Osteoblast (primary cell): ENCODE measurements around the gene INAFM2. TPM values are rescaled to one million over a fixed set of nuclear protein-coding genes. Genes with fewer than 3 reads are reported as not detected.

Experiments
- DNase-seq: peaks from one replicate; pipeline ENCODE4 v3.0.0; 2011; ENCODE audit warnings: low spot score, mixed read lengths; ENCODE audit not compliant: insufficient read length; ENCODE audit errors: missing footprints
- H2AFZ ChIP-seq: 2 replicates; pipeline ENCODE4 v1.6.0; 2011; ENCODE audit warnings: mild to moderate bottlenecking, low read length
- H3K27ac ChIP-seq: 2 replicates; pipeline ENCODE4 v1.5.1; 2011; ENCODE audit warnings: mild to moderate bottlenecking, low read depth, low read length, moderate library complexity
- H3K27me3 ChIP-seq: 2 replicates; pipeline ENCODE4 v1.6.0; 2012; ENCODE audit warnings: mild to moderate bottlenecking, control low read depth, inconsistent platforms, low read length, moderate library complexity; ENCODE audit not compliant: insufficient read depth
- H3K36me3 ChIP-seq: 2 replicates; pipeline ENCODE4 v1.5.1; 2011; ENCODE audit warnings: mild to moderate bottlenecking, low read length, control low read depth, moderate library complexity; ENCODE audit not compliant: insufficient read depth
- H3K4me1 ChIP-seq: 2 replicates; pipeline ENCODE4 v1.5.1; 2011; ENCODE audit warnings: mild to moderate bottlenecking, low read length, control low read depth, moderate library complexity; ENCODE audit not compliant: insufficient read depth
- H3K4me2 ChIP-seq: 2 replicates; pipeline ENCODE4 v1.6.0; 2011; ENCODE audit warnings: mild to moderate bottlenecking, low read length; ENCODE audit not compliant: insufficient read depth
- H3K4me3 ChIP-seq: fragments of 200-600 bp; sonication (generic); 3 replicates; pipeline ENCODE4 v1.5.1; 2012; ENCODE audit warnings: mild to moderate bottlenecking, low read length, inconsistent platforms; ENCODE audit not compliant: insufficient read depth
- H3K79me2 ChIP-seq: 2 replicates; pipeline ENCODE4 v1.6.0; 2012; ENCODE audit warnings: mild to moderate bottlenecking, low read length, control low read depth, inconsistent platforms; ENCODE audit not compliant: insufficient read depth
- H3K9me3 ChIP-seq: 2 replicates; pipeline ENCODE4 v1.5.1; 2011; ENCODE audit warnings: low read depth, low read length, control low read depth
- H4K20me1 ChIP-seq: 2 replicates; pipeline ENCODE4 v1.6.0; 2012; ENCODE audit warnings: mild to moderate bottlenecking, low read length, control low read depth; ENCODE audit not compliant: insufficient read depth
- CTCF ChIP-seq: IDR thresholded peaks from 2 replicates; pipeline ENCODE4 v1.5.1; 2011; ENCODE audit warnings: mild to moderate bottlenecking, low read depth, low read length, moderate library complexity; ENCODE audit errors: extremely low read depth
- total RNA-seq: library from RNA; depleted of rRNA; stranded (reverse); fragments of >200 nt; gene quantifications from 2 replicates; pipeline ENCODE4 v1.2.3, GENCODE V29; 2012

Gene INAFM2
- total RNA-seq, 1 donor, result 17.7 TPM

GRCh38 chr15:40337597-40337996 is 14.1 kb downstream of the INAFM2 start:
- no peaks in the 10 kb centered on the region for H3K9me3 ChIP-seq
- peaks cover 25% of the 10 kb centered on the region for H3K79me2 ChIP-seq
- H3K27me3 ChIP-seq, result no peaks in the 10 kb centered on the region
- peak overlapping the region; percentile 99 for H3K27ac ChIP-seq
- H3K4me2 ChIP-seq, result peak overlapping the region; percentile 77
- no peaks in the 10 kb centered on the region for H4K20me1 ChIP-seq
- no peak for DNase-seq
- TF ChIP-seq CTCF, result no peak
- peaks cover 72% of the 10 kb centered on the region for H3K4me1 ChIP-seq
- peak overlapping the region; percentile 63 for H3K4me3 ChIP-seq
- no peak overlapping the region for H2AFZ ChIP-seq
- peaks cover 14% of the 10 kb centered on the region for H3K36me3 ChIP-seq

- Histone ChIP-seq H3K4me3 (peak overlapping the region; percentile 63), H3K27ac (peak overlapping the region; percentile 99), H3K79me2 (peaks cover 25% of the 10 kb centered on the region), H3K9me3 (no peaks in the 10 kb centered on the region), H3K4me1 (peaks cover 77% of the 10 kb centered on the region), H2AFZ (no peak overlapping the region), H3K27me3 (no peaks in the 10 kb centered on the region), H3K36me3 (peaks cover 14% of the 10 kb centered on the region), H4K20me1 (no peaks in the 10 kb centered on the region), H3K4me2 (peak overlapping the region; percentile 77)
- peak; percentile 88 for DNase-seq
- TF ChIP-seq CTCF, result peak; percentile 66
Measured at GRCh38 chr15:40338041-40338657, 14.7 kb downstream of the INAFM2 start.

GRCh38 chr15:40338921-40339620 is 15.6 kb downstream of the INAFM2 start:
- peak overlapping the region; percentile 77 for H3K4me2 ChIP-seq
- no peaks in the 10 kb centered on the region for H3K27me3 ChIP-seq
- peak; percentile 97 for DNase-seq
- H2AFZ ChIP-seq, result no peak overlapping the region
- peaks cover 14% of the 10 kb centered on the region for H3K36me3 ChIP-seq
- peak overlapping the region; percentile 99 for H3K27ac ChIP-seq
- TF ChIP-seq CTCF, result no peak
- no peaks in the 10 kb centered on the region for H4K20me1 ChIP-seq
- H3K79me2 ChIP-seq, result peaks cover 25% of the 10 kb centered on the region
- H3K9me3 ChIP-seq, result no peaks in the 10 kb centered on the region
- H3K4me3 ChIP-seq, result peak overlapping the region; percentile 63
- peaks cover 78% of the 10 kb centered on the region for H3K4me1 ChIP-seq

GRCh38 chr15:40339621-40339945 is 16.1 kb downstream of the INAFM2 start:
- peaks cover 77% of the 10 kb centered on the region for H3K4me1 ChIP-seq
- peak overlapping the region; percentile 99 for H3K27ac ChIP-seq
- H3K79me2 ChIP-seq, result peaks cover 25% of the 10 kb centered on the region
- H3K4me2 ChIP-seq, result peak overlapping the region; percentile 77
- peak; percentile 72 for DNase-seq
- peak overlapping the region; percentile 63 for H3K4me3 ChIP-seq
- H4K20me1 ChIP-seq, result no peaks in the 10 kb centered on the region
- no peaks in the 10 kb centered on the region for H3K27me3 ChIP-seq
- no peak overlapping the region for H2AFZ ChIP-seq
- H3K36me3 ChIP-seq, result peaks cover 14% of the 10 kb centered on the region
- TF ChIP-seq CTCF, result peak; percentile 34
- no peaks in the 10 kb centered on the region for H3K9me3 ChIP-seq
